OCI-LY3 (cell line): ENCODE data around the gene TRIM71.

Source experiments
- H2AFZ ChIP-seq: fragments of 200-600, 300-600 bp; shearing (Covaris generic); 2 replicates; pipeline ENCODE4 v1.6.0; 2014; ENCODE audit warnings: antibody characterized with exemption, low read depth, low read length
- H3K27ac ChIP-seq: fragments of 200-600, 300-600 bp; sonication (generic); 2 replicates; pipeline ENCODE4 v1.5.1; 2014; ENCODE audit warnings: mild to moderate bottlenecking, low read length, moderate library complexity, mixed read lengths
- H3K27me3 ChIP-seq: fragments of 200-600, 300-600 bp; sonication (generic); 2 replicates; pipeline ENCODE4 v1.6.1; 2014; ENCODE audit warnings: low read depth, low read length, mixed read lengths
- H3K36me3 ChIP-seq: fragments of 200-600, 300-600 bp; sonication (generic); replicated peaks from 2 replicates; pipeline ENCODE3; 2014; ENCODE audit warnings: low read depth, low read length, mixed read lengths
- H3K4me1 ChIP-seq: fragments of 300-600, 200-600 bp; sonication (generic); 2 replicates; pipeline ENCODE4 v1.6.1; 2014; ENCODE audit warnings: low read length, mixed read lengths
- H3K4me2 ChIP-seq: fragments of 200-600, 300-600 bp; sonication (generic); 2 replicates; pipeline ENCODE4 v1.6.1; 2014; ENCODE audit warnings: low read length, mixed read lengths
- H3K4me3 ChIP-seq: fragments of 300-600, 200-600 bp; sonication (generic); 2 replicates; pipeline ENCODE4 v1.5.1; 2014; ENCODE audit warnings: antibody characterized with exemption, mild to moderate bottlenecking, low read length, moderate library complexity
- H3K79me2 ChIP-seq: fragments of 300-600, 200-600 bp; shearing (Covaris generic); 2 replicates; pipeline ENCODE4 v1.6.1; 2014; ENCODE audit warnings: mild to moderate bottlenecking, low read length, mixed read lengths
- H3K9ac ChIP-seq: fragments of 300-600, 200-600 bp; shearing (Covaris generic); 2 replicates; pipeline ENCODE4 v1.6.0; 2014; ENCODE audit warnings: mild to moderate bottlenecking, low read length, moderate library complexity
- H3K9me3 ChIP-seq: fragments of 200-600, 300-600 bp; shearing (Covaris generic); 2 replicates; pipeline ENCODE4 v1.6.1; 2014; ENCODE audit warnings: low read length, mixed read lengths; ENCODE audit not compliant: insufficient read depth
- H4K20me1 ChIP-seq: fragments of 200-600, 300-600 bp; sonication (generic); 2 replicates; pipeline ENCODE4 v1.6.1; 2016; ENCODE audit warnings: low read length, mixed read lengths; ENCODE audit not compliant: insufficient read depth
- EZH2phosphoT487 ChIP-seq: fragments of 200-600 bp; shearing (Covaris generic); IDR thresholded peaks from 2 replicates; pipeline ENCODE4 v1.6.1; 2018; ENCODE audit warnings: antibody characterized with exemption, mixed run types, low read depth
- TF ChIP-seq, protein P1 (sequence below): fragments of 200-600, 300-600 bp; sonication (generic); IDR thresholded peaks from 2 replicates; pipeline ENCODE4 v1.5.1; 2014; ENCODE audit warnings: antibody characterized with exemption, low read length, low read depth

TRIM71 gene

DNA sequence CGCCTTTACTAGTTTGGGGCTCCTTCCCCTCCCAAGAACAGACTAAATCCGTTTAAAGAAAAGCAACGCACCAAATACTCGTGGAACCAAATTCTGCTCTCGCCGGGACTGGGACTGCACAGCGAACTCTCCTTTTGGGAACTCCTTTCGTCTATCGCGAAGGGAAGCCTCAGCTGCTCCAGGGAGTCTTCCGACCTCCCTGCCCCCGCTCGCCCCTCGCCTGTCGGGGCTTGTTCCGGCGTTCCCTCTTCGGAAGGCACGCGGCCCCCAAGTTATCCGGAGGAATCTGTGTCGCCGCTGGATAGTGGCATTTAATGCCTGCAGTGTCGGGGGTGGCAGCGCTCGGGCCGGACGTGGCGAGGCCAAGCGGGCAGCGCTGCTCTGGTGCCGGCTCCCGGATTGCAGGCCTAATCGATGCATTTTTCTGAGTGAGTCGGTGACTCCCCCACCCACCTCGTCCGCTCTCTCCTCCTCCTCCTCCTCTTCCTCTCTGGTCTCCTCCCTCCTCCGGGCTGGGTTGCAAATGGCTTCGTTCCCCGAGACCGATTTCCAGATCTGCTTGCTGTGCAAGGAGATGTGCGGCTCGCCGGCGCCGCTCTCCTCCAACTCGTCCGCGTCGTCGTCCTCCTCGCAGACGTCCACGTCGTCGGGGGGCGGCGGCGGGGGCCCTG lies at the start of gene TRIM71:
Gene TRIM71 (plus strand): TSS at position 440 of the 671 bp plus-strand sequence. CDS start 84 bp downstream, at position 524.
- H3K9ac ChIP-seq, result no peak within 1 kb of the TSS
- H3K79me2 ChIP-seq, result no peaks in the 10 kb centered on the region
- no peak within 1 kb of the TSS for H3K4me3 ChIP-seq
- H3K4me1 ChIP-seq, result peaks cover 6% of the 10 kb centered on the region
- no peak within 1 kb of the TSS for H2AFZ ChIP-seq
- TF ChIP-seq, protein P1, sequence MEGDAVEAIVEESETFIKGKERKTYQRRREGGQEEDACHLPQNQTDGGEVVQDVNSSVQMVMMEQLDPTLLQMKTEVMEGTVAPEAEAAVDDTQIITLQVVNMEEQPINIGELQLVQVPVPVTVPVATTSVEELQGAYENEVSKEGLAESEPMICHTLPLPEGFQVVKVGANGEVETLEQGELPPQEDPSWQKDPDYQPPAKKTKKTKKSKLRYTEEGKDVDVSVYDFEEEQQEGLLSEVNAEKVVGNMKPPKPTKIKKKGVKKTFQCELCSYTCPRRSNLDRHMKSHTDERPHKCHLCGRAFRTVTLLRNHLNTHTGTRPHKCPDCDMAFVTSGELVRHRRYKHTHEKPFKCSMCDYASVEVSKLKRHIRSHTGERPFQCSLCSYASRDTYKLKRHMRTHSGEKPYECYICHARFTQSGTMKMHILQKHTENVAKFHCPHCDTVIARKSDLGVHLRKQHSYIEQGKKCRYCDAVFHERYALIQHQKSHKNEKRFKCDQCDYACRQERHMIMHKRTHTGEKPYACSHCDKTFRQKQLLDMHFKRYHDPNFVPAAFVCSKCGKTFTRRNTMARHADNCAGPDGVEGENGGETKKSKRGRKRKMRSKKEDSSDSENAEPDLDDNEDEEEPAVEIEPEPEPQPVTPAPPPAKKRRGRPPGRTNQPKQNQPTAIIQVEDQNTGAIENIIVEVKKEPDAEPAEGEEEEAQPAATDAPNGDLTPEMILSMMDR, result no peak
- TF ChIP-seq EZH2phosphoT487, result no peak
- H3K36me3 ChIP-seq, result no peaks in the 10 kb centered on the region
- H3K4me2 ChIP-seq, result no peak within 1 kb of the TSS
- H3K27ac ChIP-seq, result no peak within 1 kb of the TSS
- H3K27me3 ChIP-seq, result 0 out of 2 replicates have a peak, but pooled peaks cover 2% of the 10 kb centered on the region
- H4K20me1 ChIP-seq, result no peaks in the 10 kb centered on the region
- H3K9me3 ChIP-seq, result no peaks in the 10 kb centered on the region

DNA sequence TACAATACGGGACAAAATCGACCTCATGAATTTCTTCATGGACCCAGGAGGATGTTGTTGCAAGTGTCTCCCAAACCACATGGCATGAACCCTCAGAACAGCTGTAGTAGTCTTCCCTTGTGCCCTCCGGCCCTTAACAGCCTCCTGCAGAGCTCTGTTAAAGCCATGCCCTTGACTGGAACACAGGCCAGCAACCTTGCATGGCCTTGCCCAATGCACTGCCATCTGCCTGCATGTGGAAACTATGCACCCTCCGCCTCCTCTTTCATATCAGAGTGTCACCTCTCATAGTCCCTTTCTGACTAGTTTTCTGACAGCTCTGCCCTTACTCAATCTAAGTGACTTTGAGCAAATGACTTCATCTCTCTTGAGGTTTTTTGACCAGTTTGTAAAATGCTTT lies 39.4 kb upstream of the TRIM71 start:
- H3K27me3 ChIP-seq, result no peaks in the 10 kb centered on the region
- H3K79me2 ChIP-seq, result no peaks in the 10 kb centered on the region
- H3K4me1 ChIP-seq, result peaks cover 3% of the 10 kb centered on the region; the same call in 1 of the 2 replicates
- H2AFZ ChIP-seq, result no peak overlapping the region
- TF ChIP-seq EZH2phosphoT487, result no peak
- TF ChIP-seq, protein P1, result 0 out of 2 replicates have a peak, but pooled peaks have one; percentile 17
- no peak overlapping the region for H3K4me2 ChIP-seq
- no peak overlapping the region for H3K4me3 ChIP-seq
- no peak overlapping the region for H3K9ac ChIP-seq
- H3K27ac ChIP-seq, result no peak overlapping the region
- H3K9me3 ChIP-seq, result no peaks in the 10 kb centered on the region
- H4K20me1 ChIP-seq, result no peaks in the 10 kb centered on the region
- peaks cover 15% of the 10 kb centered on the region for H3K36me3 ChIP-seq

DNA sequence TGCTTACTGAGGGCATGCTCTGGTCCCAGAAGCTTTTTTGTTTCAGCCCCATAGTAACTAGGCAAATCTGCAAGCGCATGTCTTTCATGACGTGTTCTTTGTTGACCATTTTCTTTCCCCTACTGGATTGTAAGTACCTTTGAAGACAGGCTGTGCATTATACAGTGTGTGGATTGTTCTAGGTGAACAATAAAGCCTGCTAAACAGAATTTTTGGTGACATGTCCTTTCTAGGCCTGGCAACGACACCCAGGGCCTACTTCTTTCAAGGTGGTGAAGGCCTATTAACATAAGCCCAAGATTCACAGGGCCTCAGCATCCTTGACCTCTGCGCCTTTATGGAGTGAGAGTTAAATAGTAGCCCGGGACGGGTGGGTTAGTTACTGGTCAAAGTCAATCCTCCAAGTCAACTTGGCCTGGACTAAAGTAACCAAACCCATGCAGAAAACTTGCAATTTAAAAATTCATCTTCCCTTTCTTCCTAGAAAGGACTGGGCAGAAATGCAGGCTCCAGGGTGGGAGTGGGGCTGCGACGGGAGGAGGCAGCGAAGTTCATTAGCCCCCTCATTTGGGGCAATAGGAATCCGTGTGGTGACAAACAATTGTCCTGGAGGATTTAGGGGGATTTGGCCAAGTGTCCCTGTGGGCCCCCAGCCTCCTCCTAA lies 37.6 kb upstream of the TRIM71 start:
- no peak for TF ChIP-seq EZH2phosphoT487
- TF ChIP-seq, protein P1, result no peak
- no peak overlapping the region for H3K9ac ChIP-seq
- H2AFZ ChIP-seq, result no peak overlapping the region
- no peaks in the 10 kb centered on the region for H4K20me1 ChIP-seq
- H3K9me3 ChIP-seq, result no peaks in the 10 kb centered on the region
- peak overlapping the region; percentile 84 for H3K4me3 ChIP-seq
- peak overlapping the region; percentile 68 for H3K4me2 ChIP-seq
- no peak overlapping the region for H3K27ac ChIP-seq
- no peaks in the 10 kb centered on the region for H3K79me2 ChIP-seq
- H3K27me3 ChIP-seq, result no peaks in the 10 kb centered on the region
- peaks cover 3% of the 10 kb centered on the region; the same call in 1 of the 2 replicates for H3K4me1 ChIP-seq
- peaks cover 8% of the 10 kb centered on the region for H3K36me3 ChIP-seq

DNA sequence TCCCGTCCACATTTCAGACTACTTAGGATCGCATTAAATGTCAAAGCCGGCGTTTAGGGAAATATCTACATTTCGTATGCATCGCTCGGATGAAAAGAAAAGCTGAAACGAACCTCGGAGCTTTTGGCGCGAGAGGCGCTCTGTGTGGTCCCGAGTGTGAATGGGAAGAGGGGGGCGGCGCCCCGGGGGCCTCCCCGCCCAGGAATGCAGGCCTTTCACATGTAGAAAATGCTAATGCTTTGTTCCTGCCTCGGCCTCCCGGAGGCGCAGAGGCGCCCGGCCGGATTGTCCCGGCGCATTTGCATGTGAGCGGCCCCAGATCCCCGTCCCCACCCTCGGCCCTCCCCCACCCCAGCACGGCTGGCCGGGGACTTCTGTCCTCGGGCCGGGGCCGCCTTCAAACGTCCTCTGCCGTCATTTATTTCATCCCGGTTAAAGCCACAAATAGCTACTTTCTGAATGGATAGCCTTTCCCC lies 37.0 kb upstream of the TRIM71 start:
- peaks cover 7% of the 10 kb centered on the region for H3K36me3 ChIP-seq
- no peaks in the 10 kb centered on the region for H3K79me2 ChIP-seq

More for the DNA sequence above, 37.0 kb upstream of the TRIM71 start:
- peak overlapping the region; percentile 87; the same call in 1 of the 2 replicates for H2AFZ ChIP-seq
- peaks cover 3% of the 10 kb centered on the region; the same call in 1 of the 2 replicates for H3K4me1 ChIP-seq
- H3K4me3 ChIP-seq, result peak overlapping the region; percentile 84
- H3K9me3 ChIP-seq, result no peaks in the 10 kb centered on the region
- H4K20me1 ChIP-seq, result no peaks in the 10 kb centered on the region
- no peak overlapping the region for H3K27ac ChIP-seq
- peak overlapping the region; percentile 60 for H3K9ac ChIP-seq
- H3K27me3 ChIP-seq, result no peaks in the 10 kb centered on the region
- no peak for TF ChIP-seq EZH2phosphoT487
- TF ChIP-seq, protein P1, result no peak
- H3K4me2 ChIP-seq, result peak overlapping the region; percentile 68
